Ectodermal cell (in vitro differentiated cells): ENCODE measurements around the gene BABAM2. TPM values are rescaled to one million over a fixed set of nuclear protein-coding genes. Genes with fewer than 3 reads are reported as not detected.

Experiments
- H3K27ac ChIP-seq: 2 replicates; pipeline ENCODE4 v1.7.0; 2013; ENCODE audit warnings: mild to moderate bottlenecking, low read depth, low read length; ENCODE audit not compliant: insufficient read depth, poor library complexity, severe bottlenecking
- H3K27me3 ChIP-seq: 2 replicates; pipeline ENCODE4 v1.7.0; 2013; ENCODE audit warnings: mild to moderate bottlenecking, low read length; ENCODE audit not compliant: insufficient read depth, control insufficient read depth, poor library complexity, severe bottlenecking
- H3K36me3 ChIP-seq: one replicate; pipeline ENCODE4 v1.7.0; 2013; ENCODE audit warnings: low read length; ENCODE audit not compliant: control insufficient read depth, insufficient read depth
- H3K4me1 ChIP-seq: one replicate; pipeline ENCODE4 v1.7.0; 2013; ENCODE audit warnings: low read length; ENCODE audit not compliant: control insufficient read depth, insufficient read depth
- H3K4me3 ChIP-seq: 2 replicates; pipeline ENCODE4 v1.7.0; 2013; ENCODE audit warnings: low read depth, low read length, control low read depth; ENCODE audit not compliant: insufficient read depth
- H3K9me3 ChIP-seq: 2 replicates; pipeline ENCODE4 v1.7.0; 2013; ENCODE audit warnings: mild to moderate bottlenecking, low read length, moderate library complexity; ENCODE audit not compliant: control insufficient read depth
- WGBS, 2 experiments: methylation state at CpG; one replicate each; pipeline ENCODE4 v1.1.7; 2013; ENCODE audit warnings: missing lambda C conversion rate in 2 of 2; 5-methylcytosine and 5-hydroxymethylcytosine counted together
- polyA plus RNA-seq, 4 experiments: library from polyadenylated mRNA; stranded (reverse); fragments of 50-300 nt; gene quantifications; one replicate each; pipeline ENCODE4 v1.2.3, GENCODE V29; 2013

BABAM2 gene
- polyA plus RNA-seq (2013, experiment 1 of 4), result 46.2 TPM
- polyA plus RNA-seq (2013, experiment 2 of 4), result 50.4 TPM
- 35.0 TPM for polyA plus RNA-seq (2013, experiment 3 of 4)
- 39.7 TPM for polyA plus RNA-seq (2013, experiment 4 of 4)

DNA sequence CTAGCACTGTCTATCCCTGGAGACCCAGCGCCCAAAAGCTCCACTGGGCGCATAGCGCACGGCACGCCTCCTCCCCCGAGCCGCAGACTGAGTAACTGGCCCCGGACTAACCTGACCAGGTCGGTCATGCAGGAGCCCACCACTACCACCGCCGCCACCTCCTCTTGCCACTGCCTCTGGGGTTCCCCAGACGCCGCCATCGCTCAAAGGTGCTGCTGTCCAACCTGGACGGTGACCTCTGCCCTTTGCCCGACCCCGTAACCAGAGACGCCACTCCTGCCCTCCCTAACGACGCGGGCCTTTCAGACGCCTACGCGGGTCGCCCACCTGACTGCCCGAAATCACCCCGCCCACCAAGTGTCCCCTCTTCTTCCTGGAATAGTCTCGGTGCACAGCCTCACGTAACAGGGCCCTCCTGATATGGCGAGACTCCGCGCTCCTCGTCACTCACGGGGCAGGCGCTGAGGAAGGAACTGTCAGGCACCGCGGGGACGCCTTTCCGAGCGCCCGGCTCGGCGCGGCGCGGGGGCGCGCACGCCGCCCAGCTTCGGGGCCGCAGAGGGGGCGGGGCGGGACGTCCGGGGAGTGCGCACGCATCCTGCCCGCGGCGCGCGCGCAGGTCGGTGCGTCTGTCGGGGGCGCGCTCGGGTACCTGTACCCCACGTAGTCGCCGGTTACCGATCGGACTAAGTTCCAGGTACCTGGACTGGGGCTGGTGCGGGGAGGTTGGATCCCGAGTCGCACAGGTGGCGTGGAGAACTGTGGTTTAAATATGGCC lies at the start of gene BABAM2, which contains the start of gene RBKS:
Gene BABAM2 (plus strand): TSS at position 584 of the 778 bp plus-strand sequence. CDS start 3,828 bp downstream, outside the sequence.
Gene RBKS (minus strand): TSS at position 242 of the 778 bp plus-strand sequence. CDS start 42 bp downstream, at position 200.
- Histone ChIP-seq H3K27me3 (no peaks in the 10 kb centered on the region), H3K9me3 (no peaks in the 10 kb centered on the region), H3K4me3 (peak within 1 kb of the TSS; percentile 95), H3K27ac (peak within 1 kb of the TSS; percentile 92), H3K4me1 (peaks cover 4% of the 10 kb centered on the region), H3K36me3 (no peaks in the 10 kb centered on the region)
- WGBS, 2 experiments, result 0 to 1% methylated on average over 79 of the region's 79 CpGs

DNA sequence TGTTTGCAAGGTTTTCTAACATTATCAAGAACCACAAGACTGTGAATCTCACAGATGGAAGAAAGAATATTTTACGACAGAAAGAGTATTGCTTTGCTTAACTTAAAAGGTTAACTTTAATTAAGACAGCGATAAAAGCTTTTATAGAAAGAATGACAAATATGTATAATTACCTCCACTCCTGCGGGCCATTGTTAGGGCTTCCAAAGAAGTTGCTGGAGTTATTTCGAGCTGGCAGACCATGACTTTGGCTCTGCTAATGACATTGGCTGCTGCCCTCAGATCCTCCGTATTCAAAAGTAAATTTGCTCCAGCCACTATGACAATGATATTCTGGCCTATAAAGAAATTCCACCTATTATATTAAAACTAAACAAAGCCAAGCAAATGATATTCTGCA lies 47.6 kb upstream of the BABAM2 start:
- Histone ChIP-seq H3K9me3 (no peaks in the 10 kb centered on the region), H3K4me3 (no peak overlapping the region), H3K4me1 (no peaks in the 10 kb centered on the region), H3K27ac (no peak overlapping the region), H3K36me3 (no peaks in the 10 kb centered on the region), H3K27me3 (no peaks in the 10 kb centered on the region)
- 90 to 92% methylated on average over 3 to 5 of the region's 5 CpGs for WGBS, 2 experiments

DNA sequence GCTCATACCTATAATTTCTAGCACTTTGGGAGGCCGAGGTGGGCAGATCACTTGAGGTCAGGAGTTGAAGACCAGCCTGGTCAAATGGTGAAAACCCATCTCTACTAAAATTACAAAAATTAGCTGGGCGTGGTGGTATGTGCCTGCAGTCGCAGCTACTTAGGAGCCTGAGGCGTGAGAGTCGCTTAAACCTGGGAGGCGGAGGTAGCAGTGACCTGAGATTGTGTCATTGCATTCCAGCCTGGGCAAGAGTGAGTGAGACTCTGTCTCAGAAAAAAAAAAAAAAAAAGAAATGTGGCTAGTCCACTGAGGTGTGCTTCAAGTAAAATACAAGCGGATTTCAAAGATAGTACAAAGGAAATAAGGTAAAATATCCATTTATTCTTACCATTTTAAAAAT lies 46.5 kb upstream of the BABAM2 start:
- WGBS, 2 experiments, result 94 to 95% methylated on average over 6 to 7 of the region's 7 CpGs
- Histone ChIP-seq H3K27me3 (no peaks in the 10 kb centered on the region), H3K4me1 (no peaks in the 10 kb centered on the region), H3K27ac (no peak overlapping the region), H3K36me3 (no peaks in the 10 kb centered on the region), H3K4me3 (no peak overlapping the region), H3K9me3 (no peaks in the 10 kb centered on the region)

- no peaks in the 10 kb centered on the region for H3K27me3 ChIP-seq
- H3K4me1 ChIP-seq, result no peaks in the 10 kb centered on the region
- no peak overlapping the region for H3K27ac ChIP-seq
- WGBS, 2 experiments, result 90 to 100% methylated on average over 3 to 4 of the region's 4 CpGs
- H3K36me3 ChIP-seq, result no peaks in the 10 kb centered on the region
- H3K4me3 ChIP-seq, result no peak overlapping the region
- H3K9me3 ChIP-seq, result no peaks in the 10 kb centered on the region
These were observed 45.7 kb upstream of the BABAM2 start for GRCh38 chr2:27844821-27845255.

- H3K27me3 ChIP-seq, result no peaks in the 10 kb centered on the region
- no peaks in the 10 kb centered on the region for H3K36me3 ChIP-seq
- H3K4me3 ChIP-seq, result no peak overlapping the region
- H3K9me3 ChIP-seq, result no peaks in the 10 kb centered on the region
- 83 to 89% methylated on average over 2 of the region's 2 CpGs for WGBS, 2 experiments
- H3K27ac ChIP-seq, result no peak overlapping the region
- no peaks in the 10 kb centered on the region for H3K4me1 ChIP-seq
These were observed 43.2 kb upstream of the BABAM2 start for GRCh38 chr2:27847333-27847732.

DNA sequence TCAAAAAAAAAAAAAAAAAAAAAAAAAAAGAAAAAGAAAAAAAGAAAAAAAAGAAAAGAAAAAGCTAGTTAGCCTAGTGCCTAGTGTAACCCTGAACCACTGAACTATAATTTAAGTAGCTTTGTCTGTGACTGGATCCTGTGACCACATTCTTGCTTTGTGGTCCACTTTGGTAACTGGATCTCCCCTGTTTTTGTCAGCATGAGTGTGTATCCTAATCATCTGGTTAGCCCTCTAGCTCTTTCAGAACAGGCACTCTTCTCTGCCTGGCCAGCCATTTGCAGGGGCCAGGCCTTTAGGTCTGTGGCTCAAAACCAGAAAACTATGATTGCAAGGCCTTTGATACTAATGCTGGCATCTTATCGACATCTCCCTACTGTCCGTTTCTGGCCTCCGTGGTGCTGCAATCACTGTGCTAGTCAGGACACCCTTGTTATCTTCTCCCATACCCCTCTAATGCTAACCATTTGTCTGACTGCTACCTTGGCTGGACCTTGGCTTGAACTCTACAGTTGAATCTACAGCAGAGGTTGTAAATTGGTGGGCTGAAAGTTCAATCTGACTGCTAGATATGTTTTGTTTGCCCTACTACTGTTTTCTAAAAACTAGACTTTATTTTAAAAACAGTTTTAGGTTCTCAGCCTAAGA lies 40.8 kb upstream of the BABAM2 start:
- Histone ChIP-seq H3K27me3 (no peaks in the 10 kb centered on the region), H3K4me1 (no peaks in the 10 kb centered on the region), H3K4me3 (no peak overlapping the region), H3K9me3 (no peaks in the 10 kb centered on the region), H3K27ac (no peak overlapping the region), H3K36me3 (no peaks in the 10 kb centered on the region)
- 92 to 96% methylated on average over 3 of the region's 3 CpGs for WGBS, 2 experiments

DNA sequence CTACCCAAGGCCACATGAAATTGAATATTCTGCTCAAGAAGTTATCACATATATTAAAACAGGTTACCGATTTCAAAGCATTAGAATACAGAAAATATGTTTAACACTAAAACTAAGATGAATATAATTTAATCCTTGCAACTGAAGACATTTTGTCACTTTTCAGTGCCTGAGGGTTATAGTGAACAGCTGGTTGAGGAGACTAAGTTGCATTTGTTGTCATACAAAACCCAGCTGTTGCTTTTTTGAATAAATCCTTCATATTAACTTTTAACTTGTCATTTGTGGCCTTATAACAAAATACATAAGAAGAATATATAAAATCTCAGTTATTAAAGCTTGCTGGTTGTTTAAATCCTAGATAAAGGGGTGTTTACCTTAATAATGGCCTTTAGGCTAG lies 37.8 kb upstream of the BABAM2 start:
- no CpG with 5 or more reads among the region's 1 CpG for WGBS, 2 experiments
- Histone ChIP-seq H3K4me1 (no peaks in the 10 kb centered on the region), H3K36me3 (no peaks in the 10 kb centered on the region)

GRCh38 chr2:27854229-27854862 lies 36.2 kb upstream of the BABAM2 start:
- H3K9me3 ChIP-seq, result peaks cover 4% of the 10 kb centered on the region
- H3K4me1 ChIP-seq, result no peaks in the 10 kb centered on the region
- no peak overlapping the region for H3K4me3 ChIP-seq
- no peaks in the 10 kb centered on the region for H3K36me3 ChIP-seq
- H3K27me3 ChIP-seq, result no peaks in the 10 kb centered on the region
- 90 to 92% methylated on average over 3 of the region's 3 CpGs for WGBS, 2 experiments
- no peak overlapping the region for H3K27ac ChIP-seq

More for the DNA sequence above, 37.8 kb upstream of the BABAM2 start:
- no peak overlapping the region for H3K4me3 ChIP-seq
- H3K9me3 ChIP-seq, result no peaks in the 10 kb centered on the region
- H3K27ac ChIP-seq, result no peak overlapping the region
- H3K27me3 ChIP-seq, result no peaks in the 10 kb centered on the region

- Histone ChIP-seq H3K4me1 (no peaks in the 10 kb centered on the region), H3K9me3 (peaks cover 4% of the 10 kb centered on the region), H3K27ac (no peak overlapping the region), H3K36me3 (no peaks in the 10 kb centered on the region), H3K27me3 (no peaks in the 10 kb centered on the region), H3K4me3 (no peak overlapping the region)
These were observed 35.1 kb upstream of the BABAM2 start for GRCh38 chr2:27855476-27855875.

DNA sequence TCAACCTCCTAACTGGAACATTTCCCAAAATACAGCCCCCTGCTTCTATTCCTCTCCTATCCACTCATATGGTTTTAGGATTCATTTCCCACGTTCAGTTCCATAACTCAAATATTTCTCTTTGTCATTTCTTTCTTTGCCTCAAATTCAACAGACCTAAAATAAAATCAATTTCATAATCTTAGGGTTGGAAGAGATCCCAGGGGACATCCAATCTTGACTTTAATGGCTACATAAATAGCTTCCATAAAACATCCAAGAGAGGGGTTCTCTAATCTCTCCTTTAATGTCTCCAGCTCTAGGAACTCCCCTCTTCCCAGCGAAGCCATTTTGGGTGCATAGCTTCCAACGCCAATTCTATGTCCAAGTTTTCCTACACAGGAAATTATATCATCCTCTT lies 34.1 kb upstream of the BABAM2 start:
- H3K4me1 ChIP-seq, result no peaks in the 10 kb centered on the region
- no peaks in the 10 kb centered on the region for H3K36me3 ChIP-seq
- no peaks in the 10 kb centered on the region for H3K27me3 ChIP-seq
- WGBS, 2 experiments, result 74 to 77% methylated on average over 3 of the region's 3 CpGs
- H3K27ac ChIP-seq, result no peak overlapping the region
- peaks cover 4% of the 10 kb centered on the region for H3K9me3 ChIP-seq
- no peak overlapping the region for H3K4me3 ChIP-seq
